ENCODE results near the gene NPIPB8. TPM values are rescaled to one million over a fixed set of nuclear protein-coding genes. Genes with fewer than 3 reads are reported as not detected.
"Not testable (repeated sequence)": the region's sequence is repeated elsewhere in the genome, so short reads cannot be mapped to it uniquely, and the experiment has no call there.

NPIPB8 gene
- total RNA-seq, 1 donor from 2014 or later: not detected

DNA sequence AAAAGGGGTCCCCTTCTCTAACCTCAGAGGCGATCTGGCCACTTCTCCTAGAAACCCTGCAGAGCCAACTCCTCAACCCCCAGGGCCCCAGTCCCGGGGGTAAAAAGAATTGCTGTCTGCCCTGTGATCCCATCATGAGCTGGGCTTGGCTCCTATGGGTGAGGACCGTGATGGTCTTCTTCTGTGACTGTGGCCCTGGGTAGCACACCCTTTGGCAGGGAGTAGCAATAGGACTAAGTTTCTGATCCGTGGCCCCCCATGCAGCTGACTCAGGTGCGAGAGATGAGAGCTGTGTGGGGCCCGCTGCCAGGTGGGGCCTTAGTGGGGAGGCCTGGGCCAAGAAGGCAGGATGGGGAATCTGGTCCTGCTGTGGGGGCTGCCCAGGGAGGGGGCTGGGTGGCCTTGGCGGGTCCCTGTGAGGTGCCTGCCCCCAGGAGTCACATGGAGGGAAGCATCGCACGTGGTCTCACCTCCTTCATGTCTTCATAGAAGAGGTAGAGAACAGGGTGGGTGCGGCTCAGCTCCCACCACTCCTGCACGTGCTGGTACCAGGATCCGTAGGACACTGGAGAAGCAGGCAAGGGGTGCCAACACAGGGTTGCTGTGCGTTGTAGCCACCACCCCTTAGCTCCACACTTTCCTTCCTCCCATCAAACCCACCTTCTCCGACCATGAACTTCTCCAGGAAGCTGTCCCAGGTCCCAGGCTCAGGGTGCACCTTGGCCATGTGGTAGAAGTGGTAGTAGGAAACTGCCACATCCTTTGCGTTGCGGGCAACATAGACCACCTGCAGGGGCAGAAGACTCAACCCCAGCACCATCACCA is 31.4 kb upstream of the NPIPB8 start:
- Histone ChIP-seq H3K27ac (ENCODE audit: low read depth, low read length) (no peak overlapping the region), H3K4me1 (ENCODE audit: control insufficient read depth in 3 of 3, insufficient read depth in 3 of 3, low read length in 3 of 3) (peaks cover 12 to 16% (median 13%) of the 10 kb centered on the region in 3 donors), H3K9me3 (ENCODE audit: control insufficient read depth in 3 of 3, low read length in 3 of 3) (no peaks in the 10 kb centered on the region), H3K27me3 (ENCODE audit: control insufficient read depth in 3 of 3, insufficient read depth in 3 of 3, low read length in 3 of 3) (peaks cover 0 to 2% (median 0%) of the 10 kb centered on the region in 3 donors), H3K36me3 (ENCODE audit: control insufficient read depth in 3 of 3, insufficient read depth in 3 of 3, low read length in 3 of 3) (peaks cover 0 to 6% (median 3%) of the 10 kb centered on the region in 3 donors), H3K9ac (ENCODE audit: low read depth in 1 of 3, low read length in 3 of 3) (no peak overlapping the region), H3K4me3 (ENCODE audit: low read length in 3 of 3) (no peak overlapping the region)

GRCh38 chr16:28607116-28607623 is 30.7 kb upstream of the NPIPB8 start:
- H3K9ac ChIP-seq (ENCODE audit: low read depth in 1 of 3, low read length in 3 of 3): no peak overlapping the region
- H3K27ac ChIP-seq (ENCODE audit: low read depth, low read length): no peak overlapping the region
- H3K9me3 ChIP-seq (ENCODE audit: control insufficient read depth in 3 of 3, low read length in 3 of 3): no peaks in the 10 kb centered on the region
- peaks cover 0 to 6% (median 3%) of the 10 kb centered on the region in 3 donors for H3K36me3 ChIP-seq (ENCODE audit: control insufficient read depth in 3 of 3, insufficient read depth in 3 of 3, low read length in 3 of 3)
- H3K4me3 ChIP-seq (ENCODE audit: low read length in 3 of 3): no peak overlapping the region
- H3K4me1 ChIP-seq (ENCODE audit: control insufficient read depth in 3 of 3, insufficient read depth in 3 of 3, low read length in 3 of 3): peaks cover 12 to 16% (median 13%) of the 10 kb centered on the region in 3 donors
- H3K27me3 ChIP-seq (ENCODE audit: control insufficient read depth in 3 of 3, insufficient read depth in 3 of 3, low read length in 3 of 3): peaks cover 0 to 2% (median 0%) of the 10 kb centered on the region in 3 donors

GRCh38 chr16:28607681-28608495 is 30.0 kb upstream of the NPIPB8 start:
- not testable (repeated sequence) for H3K27ac ChIP-seq (ENCODE audit: low read depth, low read length); H3K27me3 ChIP-seq (ENCODE audit: control insufficient read depth in 3 of 3, insufficient read depth in 3 of 3, low read length in 3 of 3); H3K4me3 ChIP-seq (ENCODE audit: low read length in 3 of 3); H3K9ac ChIP-seq (ENCODE audit: low read depth in 1 of 3, low read length in 3 of 3); H3K9me3 ChIP-seq (ENCODE audit: control insufficient read depth in 3 of 3, low read length in 3 of 3); H3K36me3 ChIP-seq (ENCODE audit: control insufficient read depth in 3 of 3, insufficient read depth in 3 of 3, low read length in 3 of 3)
- H3K4me1 ChIP-seq (ENCODE audit: control insufficient read depth in 3 of 3, insufficient read depth in 3 of 3, low read length in 3 of 3): peaks cover 12 to 16% (median 13%) of the 10 kb centered on the region in 3 donors

GRCh38 chr16:28608496-28608808 is 29.4 kb upstream of the NPIPB8 start:
- H3K4me1 ChIP-seq (ENCODE audit: control insufficient read depth in 3 of 3, insufficient read depth in 3 of 3, low read length in 3 of 3): peaks cover 12 to 16% (median 13%) of the 10 kb centered on the region in 3 donors
- not testable (repeated sequence) for H3K9me3 ChIP-seq (ENCODE audit: control insufficient read depth in 3 of 3, low read length in 3 of 3); H3K9ac ChIP-seq (ENCODE audit: low read depth in 1 of 3, low read length in 3 of 3); H3K36me3 ChIP-seq (ENCODE audit: control insufficient read depth in 3 of 3, insufficient read depth in 3 of 3, low read length in 3 of 3); H3K4me3 ChIP-seq (ENCODE audit: low read length in 3 of 3); H3K27ac ChIP-seq (ENCODE audit: low read depth, low read length); H3K27me3 ChIP-seq (ENCODE audit: control insufficient read depth in 3 of 3, insufficient read depth in 3 of 3, low read length in 3 of 3)

DNA sequence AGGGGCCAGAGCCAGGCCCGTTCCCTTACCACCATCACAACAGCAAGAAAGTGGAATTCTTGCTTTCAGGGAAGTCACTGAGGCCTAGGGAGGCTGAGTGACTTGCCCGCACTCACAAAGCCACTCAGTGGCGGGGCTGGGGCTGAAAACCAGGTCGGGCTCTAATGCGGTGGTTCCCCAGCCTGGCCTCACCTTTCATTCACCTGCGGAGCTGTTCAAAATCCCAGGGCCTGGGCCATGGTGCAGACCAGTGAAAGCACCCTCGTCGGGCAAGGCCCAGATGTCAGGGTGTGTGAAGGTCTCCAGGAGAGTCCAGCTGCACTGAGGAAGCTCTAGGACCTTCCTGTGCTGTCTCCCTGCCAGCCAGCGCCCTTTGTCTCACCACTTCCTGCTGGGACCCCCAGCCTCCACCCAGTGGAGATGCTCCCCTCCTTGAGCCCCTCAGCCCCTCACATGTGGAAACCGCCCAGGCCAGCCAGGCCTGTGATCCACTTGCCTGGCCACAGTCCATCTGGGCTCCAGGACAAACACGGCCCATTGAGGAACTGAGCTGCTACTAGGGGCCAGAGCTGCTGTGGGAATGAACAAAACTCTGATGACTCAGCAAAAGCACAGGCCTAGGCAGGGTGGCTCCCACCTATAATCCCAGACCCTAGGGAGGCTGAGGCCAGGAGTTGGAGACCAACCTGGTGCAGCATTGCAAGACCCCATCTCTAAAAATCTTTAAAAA is 28.8 kb upstream of the NPIPB8 start:
- Histone ChIP-seq H3K4me1 (ENCODE audit: control insufficient read depth in 3 of 3, insufficient read depth in 3 of 3, low read length in 3 of 3) (peaks cover 12 to 16% (median 13%) of the 10 kb centered on the region in 3 donors), H3K4me3 (ENCODE audit: low read length in 3 of 3) (peak overlapping the region; percentile 66 to 74 (median 67)), H3K27ac (ENCODE audit: low read depth, low read length) (peak overlapping the region; percentile 44)

GRCh38 chr16:28609631-28610594 is 28.0 kb upstream of the NPIPB8 start, which contains the start of gene SULT1A1:
SULT1A1 (minus strand) TSS chr16:28610044; CDS start chr16:28608855, 1,189 bp downstream.
- no peaks in the 10 kb centered on the region for H3K9me3 ChIP-seq (ENCODE audit: control insufficient read depth in 3 of 3, low read length in 3 of 3)
- H3K4me1 ChIP-seq (ENCODE audit: control insufficient read depth in 3 of 3, insufficient read depth in 3 of 3, low read length in 3 of 3): peaks cover 12 to 16% (median 13%) of the 10 kb centered on the region in 3 donors
- H3K4me3 ChIP-seq (ENCODE audit: low read length in 3 of 3): peak within 1 kb of the TSS; percentile 66 to 74 (median 67)
- peaks cover 0 to 6% (median 3%) of the 10 kb centered on the region in 3 donors for H3K36me3 ChIP-seq (ENCODE audit: control insufficient read depth in 3 of 3, insufficient read depth in 3 of 3, low read length in 3 of 3)
- H3K27me3 ChIP-seq (ENCODE audit: control insufficient read depth in 3 of 3, insufficient read depth in 3 of 3, low read length in 3 of 3): no peaks in the 10 kb centered on the region
- peak within 1 kb of the TSS; percentile 44 for H3K27ac ChIP-seq (ENCODE audit: low read depth, low read length)
- peak within 1 kb of the TSS; percentile 65 to 71 (median 67) for H3K9ac ChIP-seq (ENCODE audit: low read depth in 1 of 3, low read length in 3 of 3)

More for the DNA sequence above, 28.8 kb upstream of the NPIPB8 start:
- H3K9me3 ChIP-seq (ENCODE audit: control insufficient read depth in 3 of 3, low read length in 3 of 3); H3K36me3 ChIP-seq (ENCODE audit: control insufficient read depth in 3 of 3, insufficient read depth in 3 of 3, low read length in 3 of 3); H3K27me3 ChIP-seq (ENCODE audit: control insufficient read depth in 3 of 3, insufficient read depth in 3 of 3, low read length in 3 of 3): not testable (repeated sequence)
- peak overlapping the region; percentile 65 to 71 (median 67) for H3K9ac ChIP-seq (ENCODE audit: low read depth in 1 of 3, low read length in 3 of 3)

DNA sequence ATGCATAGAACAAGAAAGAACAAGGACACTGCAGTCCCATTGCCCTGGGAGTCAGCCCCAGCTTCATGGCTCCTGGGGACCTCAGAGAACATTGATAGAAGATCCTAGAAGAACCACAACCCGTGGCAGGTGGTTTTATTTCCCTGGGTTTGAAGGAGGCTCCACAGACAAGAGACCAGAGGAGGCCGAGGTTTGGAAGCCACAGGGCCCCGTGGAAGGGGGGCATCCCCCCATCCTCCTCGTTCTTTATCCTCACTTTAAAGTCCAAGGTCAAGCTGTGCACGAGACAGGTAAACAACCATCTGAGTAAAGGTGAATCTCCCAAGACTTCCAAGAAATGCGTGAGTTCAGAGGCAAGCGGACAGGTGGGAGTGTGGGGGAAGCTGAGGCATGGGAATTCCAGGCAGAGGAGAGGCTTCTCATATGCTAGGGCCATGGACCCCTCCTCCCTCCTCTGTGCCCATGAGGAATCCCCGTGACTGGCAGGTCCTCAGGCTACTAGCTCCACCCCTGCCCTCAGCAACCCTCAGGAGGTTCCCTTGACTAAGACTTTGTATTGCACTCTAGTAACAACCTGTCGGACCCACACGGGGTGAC is 27.2 kb upstream of the NPIPB8 start:
- H3K9ac ChIP-seq (ENCODE audit: low read depth in 1 of 3, low read length in 3 of 3): peak overlapping the region in 1 of 3 donors; percentile 33
- peaks cover 12 to 16% (median 13%) of the 10 kb centered on the region in 3 donors for H3K4me1 ChIP-seq (ENCODE audit: control insufficient read depth in 3 of 3, insufficient read depth in 3 of 3, low read length in 3 of 3)
- peak overlapping the region; percentile 23 for H3K27ac ChIP-seq (ENCODE audit: low read depth, low read length)
- no peaks in the 10 kb centered on the region for H3K9me3 ChIP-seq (ENCODE audit: control insufficient read depth in 3 of 3, low read length in 3 of 3)
- H3K36me3 ChIP-seq (ENCODE audit: control insufficient read depth in 3 of 3, insufficient read depth in 3 of 3, low read length in 3 of 3): peaks cover 0 to 6% (median 3%) of the 10 kb centered on the region in 3 donors
- H3K27me3 ChIP-seq (ENCODE audit: control insufficient read depth in 3 of 3, insufficient read depth in 3 of 3, low read length in 3 of 3): no peaks in the 10 kb centered on the region
- H3K4me3 ChIP-seq (ENCODE audit: low read length in 3 of 3): no peak overlapping the region

DNA sequence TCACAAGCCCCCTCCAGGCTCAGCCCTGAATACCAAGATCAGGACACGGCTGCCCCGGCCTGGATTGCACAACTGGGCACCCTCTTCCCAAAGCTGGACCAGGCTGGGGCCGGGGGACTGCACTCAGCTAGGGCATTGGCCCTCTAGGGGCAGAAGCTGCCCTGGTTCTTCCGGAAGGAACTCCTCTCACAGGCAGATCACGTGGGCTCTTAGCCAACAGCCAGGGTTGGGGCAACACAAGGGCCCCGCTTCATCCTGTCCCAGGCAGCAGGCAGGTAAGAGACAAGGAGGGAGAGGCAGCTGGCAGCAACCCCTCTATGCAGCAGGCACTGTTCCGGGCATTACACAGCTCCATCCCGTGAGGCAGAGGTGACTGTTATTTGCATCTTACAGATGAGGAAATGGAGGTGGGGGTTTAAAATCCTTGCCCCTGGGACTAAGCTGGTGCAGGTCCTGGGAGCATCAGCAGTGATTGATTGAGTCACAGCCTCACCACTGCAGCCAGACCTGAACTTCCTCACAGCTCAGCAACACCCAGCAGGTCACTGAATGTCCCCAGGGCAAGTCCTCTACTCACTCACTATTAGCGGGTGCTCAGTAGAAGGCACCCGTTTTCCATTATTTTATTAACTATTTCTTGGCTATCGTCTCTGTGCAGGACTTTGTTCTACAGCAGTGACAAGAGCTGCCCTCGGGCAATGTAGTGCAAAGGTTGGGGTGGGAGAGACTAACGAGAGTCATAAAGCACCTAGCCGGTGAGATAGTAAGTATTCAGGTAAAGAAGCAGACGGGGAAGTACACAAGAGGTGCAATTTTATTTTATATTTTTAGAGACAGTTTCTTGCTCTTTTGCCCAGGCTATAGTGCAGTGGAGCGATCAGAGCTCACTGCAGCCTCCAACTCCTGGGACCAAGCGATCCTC is 25.2 kb upstream of the NPIPB8 start:
- peaks cover 12 to 16% (median 13%) of the 10 kb centered on the region in 3 donors for H3K4me1 ChIP-seq (ENCODE audit: control insufficient read depth in 3 of 3, insufficient read depth in 3 of 3, low read length in 3 of 3)
- H3K9ac ChIP-seq (ENCODE audit: low read depth in 1 of 3, low read length in 3 of 3); H3K27me3 ChIP-seq (ENCODE audit: control insufficient read depth in 3 of 3, insufficient read depth in 3 of 3, low read length in 3 of 3); H3K4me3 ChIP-seq (ENCODE audit: low read length in 3 of 3); H3K36me3 ChIP-seq (ENCODE audit: control insufficient read depth in 3 of 3, insufficient read depth in 3 of 3, low read length in 3 of 3); H3K27ac ChIP-seq (ENCODE audit: low read depth, low read length); H3K9me3 ChIP-seq (ENCODE audit: control insufficient read depth in 3 of 3, low read length in 3 of 3): not testable (repeated sequence)

All from skeletal muscle tissue (tissue), 4 donors.